ENCODE measurements around the gene KCNJ2.

KCNJ2 gene

GRCh38 chr17:70206361-70207010, 37.2 kb downstream of the KCNJ2 start:
- DNase-seq: no peak

DNA sequence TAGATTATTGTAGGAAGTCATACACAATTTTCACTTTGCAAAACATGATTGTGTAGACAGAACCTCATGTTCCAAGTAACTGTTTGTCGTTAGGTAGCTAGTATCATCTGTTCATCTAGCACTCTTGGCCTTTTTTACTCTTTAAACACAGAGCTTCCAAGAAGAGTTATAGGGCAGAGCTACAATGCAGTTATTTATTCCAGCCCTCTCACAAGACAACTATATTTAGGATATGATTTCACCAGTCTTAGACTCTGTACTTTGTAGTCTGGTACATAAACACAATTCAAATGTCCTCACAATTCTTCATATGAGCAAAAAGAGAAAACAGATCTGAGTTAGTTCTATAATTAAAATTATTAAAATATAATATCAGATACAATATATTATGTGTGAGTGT, 37.9 kb downstream of the KCNJ2 start:
- DNase-seq: no peak

DNA sequence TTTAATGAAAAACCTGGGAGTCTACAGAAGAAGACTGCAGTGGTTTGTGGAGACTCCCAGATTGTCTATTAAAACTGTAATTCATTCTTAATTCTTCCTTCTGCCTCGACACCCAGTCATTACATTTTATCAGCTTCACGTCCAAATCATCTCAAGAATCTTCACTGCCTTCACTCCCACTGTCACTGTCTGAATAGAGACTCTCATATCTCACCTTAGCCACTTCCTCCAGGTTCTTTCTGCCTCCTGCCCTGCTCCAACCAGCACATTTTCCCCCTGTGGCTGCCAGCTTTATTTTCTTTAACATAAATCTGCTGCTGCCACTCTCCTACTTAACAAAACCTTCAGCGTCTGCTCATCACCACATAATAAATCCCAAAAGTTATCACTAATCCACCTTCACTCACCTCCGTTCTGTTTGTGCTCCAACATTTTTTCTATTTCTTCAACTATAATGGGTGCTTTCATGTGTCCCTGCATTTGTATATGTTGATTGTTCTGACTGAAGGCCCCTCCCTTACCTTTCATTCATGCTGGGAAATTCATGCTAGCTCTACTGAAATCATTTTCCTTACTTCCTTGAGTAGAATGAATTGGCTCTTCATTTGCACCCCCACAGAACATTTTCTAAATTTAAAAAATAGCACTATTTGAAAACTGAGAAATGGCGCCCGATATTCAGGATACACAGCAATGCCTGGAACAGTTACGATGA, 38.9 kb downstream of the KCNJ2 start:
- no peak for DNase-seq

GRCh38 chr17:70208825-70209555, 39.7 kb downstream of the KCNJ2 start:
- no peak for DNase-seq

- DNase-seq: no peak
Measured at GRCh38 chr17:70215656-70216055, 46.3 kb downstream of the KCNJ2 start.

DNA sequence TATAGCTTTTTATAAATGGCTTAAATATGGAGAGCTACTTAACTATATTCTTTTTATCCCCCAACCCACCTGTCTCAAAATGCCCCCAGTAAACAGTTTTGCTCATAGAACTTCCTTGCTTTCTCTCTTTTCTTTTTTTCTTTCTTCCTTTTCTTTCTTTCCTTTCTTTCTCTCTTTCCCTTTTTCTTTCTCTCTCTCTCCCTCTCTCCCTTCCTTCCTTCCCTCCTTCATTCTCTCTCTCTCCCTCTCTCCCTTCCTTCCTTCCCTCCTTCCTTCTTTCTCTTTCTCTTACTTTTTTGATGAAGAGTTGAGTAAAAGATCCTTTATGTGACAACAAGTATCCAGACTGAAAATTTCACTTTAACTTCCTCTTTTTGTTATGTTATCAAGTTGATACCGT, 48.2 kb downstream of the KCNJ2 start:
- no peak for DNase-seq

DNA sequence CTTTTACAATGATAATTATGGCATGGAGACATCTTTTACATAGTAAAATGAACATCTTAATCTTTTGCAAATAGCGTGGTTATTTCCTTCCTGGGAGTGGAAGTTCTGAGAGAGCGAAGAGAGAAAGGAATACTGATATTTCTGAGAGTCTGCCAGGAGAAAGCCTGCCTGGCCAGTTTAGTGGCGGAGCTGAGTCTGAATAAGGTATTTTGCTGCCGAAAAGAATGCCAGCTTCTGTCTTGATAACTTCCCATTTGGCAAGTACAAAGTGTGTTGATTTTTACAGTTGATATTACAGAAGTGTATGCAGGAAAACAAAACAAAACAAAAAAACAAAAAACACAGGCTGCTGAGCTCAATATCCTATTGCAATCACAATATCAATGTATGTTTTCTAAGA, 55.9 kb downstream of the KCNJ2 start:
- no peak for DNase-seq
